ENCODE measurements around the gene TAF1B.
"Not testable (repeated sequence)": the region's sequence is repeated elsewhere in the genome, so short reads cannot be mapped to it uniquely, and the experiment has no call there.

The TAF1B gene

DNA sequence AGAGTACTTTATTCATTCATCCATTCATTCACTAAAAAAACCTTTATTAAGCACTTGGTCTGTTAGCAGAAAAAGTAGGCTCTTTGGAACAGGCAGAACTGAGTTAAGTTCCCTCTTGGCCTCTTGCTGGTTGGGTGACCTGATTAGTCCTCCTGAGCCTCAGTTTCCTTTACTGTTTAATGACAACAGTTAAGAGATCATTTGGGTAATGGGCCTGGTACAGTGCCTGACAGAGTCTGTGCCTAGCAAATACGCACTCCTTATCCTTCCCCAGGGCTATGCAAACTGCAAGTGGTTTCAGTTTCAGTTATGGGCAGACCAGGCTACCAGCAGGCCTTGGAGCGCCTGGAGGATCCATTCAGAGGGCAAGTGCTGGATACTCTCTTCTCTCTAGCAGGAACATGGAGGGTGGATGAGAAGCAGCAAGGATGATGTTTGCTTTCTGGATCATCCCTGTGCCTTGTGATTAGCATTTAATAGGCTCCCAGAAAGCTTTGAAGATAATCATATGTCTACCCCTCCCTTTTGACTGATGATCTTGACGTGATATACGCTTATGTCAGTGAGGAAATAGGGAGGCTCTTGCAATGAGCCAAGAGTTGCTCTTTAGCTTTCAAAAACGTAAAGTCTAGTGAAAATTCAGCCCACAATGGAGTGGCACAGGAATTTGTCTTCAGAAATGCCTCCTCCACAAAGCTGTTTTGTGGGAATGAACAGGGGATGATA lies 12.4 kb upstream of the TAF1B start:
- DNase-seq (ENCODE audit: low read depth, low spot score), result no peak

DNA sequence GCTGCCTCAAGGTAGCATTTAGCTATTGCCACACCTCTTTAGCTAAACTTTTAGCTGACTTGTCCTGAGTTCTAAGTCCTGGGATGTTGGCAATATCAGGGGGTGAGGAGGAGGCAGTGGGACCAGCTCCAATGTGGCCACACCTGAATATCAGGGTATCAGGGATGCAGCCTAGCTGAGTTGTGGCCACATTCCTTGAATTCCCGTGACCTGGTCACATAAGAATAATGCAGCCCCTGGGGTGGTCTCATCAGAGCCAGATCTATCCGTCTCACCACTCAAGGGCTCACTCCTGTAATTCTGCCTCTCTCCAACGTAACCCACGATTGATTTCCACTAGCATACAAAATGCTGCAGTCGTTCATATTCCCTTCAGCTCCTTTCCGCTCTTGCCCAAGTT lies 11.6 kb upstream of the TAF1B start:
- DNase-seq (ENCODE audit: low read depth, low spot score), result no peak

DNA sequence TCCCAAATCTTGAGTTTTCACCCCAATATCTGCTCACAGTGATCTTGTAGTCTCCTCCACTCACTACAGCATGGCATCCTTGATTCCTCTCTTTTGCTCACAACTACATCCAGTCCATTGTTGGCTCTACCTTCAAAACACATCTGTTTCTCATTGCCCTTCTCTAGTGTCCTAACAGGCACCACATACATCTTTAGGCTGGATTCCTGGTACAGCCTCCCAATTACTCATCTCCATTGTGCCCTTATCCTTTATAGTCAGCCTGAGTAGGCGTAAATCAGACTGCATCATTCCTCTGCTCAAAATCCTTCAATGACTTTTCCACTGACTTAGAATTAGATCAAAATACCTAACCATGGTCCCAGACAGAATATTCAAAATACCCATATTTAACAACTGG lies 10.7 kb upstream of the TAF1B start:
- no peak for DNase-seq (ENCODE audit: low read depth, low spot score)

DNA sequence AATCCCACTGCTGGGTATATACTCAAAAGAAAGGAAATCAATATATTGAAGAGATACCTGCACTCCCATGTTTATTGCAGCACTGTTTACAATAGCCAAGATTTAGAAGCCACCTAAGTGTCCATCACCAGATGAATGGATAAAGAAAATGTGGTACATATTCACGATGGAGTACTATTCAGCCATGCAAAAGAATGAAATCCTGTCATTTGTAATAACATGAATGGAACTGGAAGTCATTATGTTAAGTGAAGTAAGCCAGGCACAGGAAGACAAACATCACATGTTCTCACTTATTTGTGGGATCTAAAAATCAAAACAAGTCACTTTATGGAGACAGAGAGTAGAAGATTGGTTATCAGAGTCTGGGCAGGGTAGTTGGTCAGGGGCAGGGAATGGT lies 8.2 kb upstream of the TAF1B start:
- not testable (repeated sequence) for DNase-seq (ENCODE audit: low read depth, low spot score)

DNA sequence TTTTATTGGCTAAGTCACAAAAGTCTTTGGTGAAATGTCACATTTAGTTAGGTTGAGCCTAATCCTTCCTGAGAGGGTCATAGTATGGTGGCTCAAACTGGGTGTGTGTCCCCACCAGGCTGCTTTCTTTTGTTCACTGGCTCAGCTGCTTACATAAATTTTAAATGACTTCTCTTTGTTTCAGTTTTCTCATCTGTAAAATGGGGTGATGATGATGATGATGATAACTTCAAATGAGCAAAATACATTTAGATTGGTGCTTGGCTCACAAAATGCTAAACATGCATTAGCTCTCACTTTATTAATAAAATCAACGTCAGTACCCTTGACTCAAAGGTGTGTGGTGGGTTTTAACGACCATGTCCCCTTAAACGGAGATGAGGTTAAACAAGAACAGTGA lies 7.2 kb upstream of the TAF1B start:
- no peak for DNase-seq (ENCODE audit: low read depth, low spot score)

DNA sequence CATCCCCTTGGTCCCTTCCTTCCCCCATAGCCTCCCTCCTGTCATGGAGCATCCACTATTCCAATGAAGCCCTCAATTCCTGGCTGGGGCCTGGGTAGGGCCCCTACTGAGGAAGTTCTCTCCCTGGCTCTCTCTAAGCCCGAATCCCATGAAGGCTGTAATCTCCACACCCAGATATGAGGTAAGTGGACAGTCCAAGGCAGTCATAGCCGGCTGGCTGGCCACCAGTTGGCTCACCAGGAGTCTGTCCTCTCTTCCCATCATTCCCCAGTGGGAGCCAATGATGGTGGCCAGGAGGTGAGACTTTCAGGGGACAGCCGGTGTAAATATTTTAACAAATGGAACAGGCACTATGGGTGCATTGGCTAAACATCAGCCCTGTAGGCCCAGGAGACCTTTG lies 6.8 kb upstream of the TAF1B start:
- no peak for DNase-seq (ENCODE audit: low read depth, low spot score)

DNA sequence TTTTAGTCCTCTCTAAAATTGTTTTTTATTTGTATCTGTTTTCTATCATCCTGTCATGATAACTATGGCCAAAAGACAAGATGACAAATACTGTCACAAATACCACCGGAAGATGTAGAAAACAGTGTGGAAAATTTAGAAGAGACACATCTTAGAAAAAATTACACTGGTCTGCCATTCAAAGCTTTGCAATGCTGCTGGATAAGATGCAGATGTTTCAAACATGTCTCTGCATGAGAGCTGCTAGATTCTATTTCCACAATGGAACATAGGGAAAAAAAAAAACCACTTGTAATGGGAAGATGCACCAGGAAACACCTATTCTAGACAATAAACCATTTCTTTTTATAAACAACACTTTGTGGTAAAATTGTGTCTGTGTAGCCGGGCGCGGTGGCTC lies 5.8 kb upstream of the TAF1B start:
- no peak for DNase-seq (ENCODE audit: low read depth, low spot score)

DNA sequence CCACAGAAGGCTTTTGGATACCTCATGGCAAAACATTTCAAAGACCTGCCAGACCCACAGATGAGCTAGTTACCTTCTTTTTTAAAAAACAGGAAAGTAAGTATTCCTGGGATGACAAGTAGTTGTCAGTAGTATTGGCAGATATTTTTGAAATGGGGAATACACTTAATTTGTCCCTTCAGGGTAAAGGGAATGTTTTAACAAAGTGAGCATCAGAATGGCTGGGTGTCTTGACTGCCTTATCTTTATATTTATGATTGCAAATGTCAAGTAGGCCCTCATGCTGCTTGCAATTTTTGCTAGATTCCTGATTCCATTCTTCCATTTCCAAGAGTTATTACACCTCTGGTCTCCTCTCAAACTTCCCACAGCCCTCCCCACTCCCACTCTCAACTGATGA lies 4.9 kb upstream of the TAF1B start:
- no peak for DNase-seq (ENCODE audit: low read depth, low spot score)

DNA sequence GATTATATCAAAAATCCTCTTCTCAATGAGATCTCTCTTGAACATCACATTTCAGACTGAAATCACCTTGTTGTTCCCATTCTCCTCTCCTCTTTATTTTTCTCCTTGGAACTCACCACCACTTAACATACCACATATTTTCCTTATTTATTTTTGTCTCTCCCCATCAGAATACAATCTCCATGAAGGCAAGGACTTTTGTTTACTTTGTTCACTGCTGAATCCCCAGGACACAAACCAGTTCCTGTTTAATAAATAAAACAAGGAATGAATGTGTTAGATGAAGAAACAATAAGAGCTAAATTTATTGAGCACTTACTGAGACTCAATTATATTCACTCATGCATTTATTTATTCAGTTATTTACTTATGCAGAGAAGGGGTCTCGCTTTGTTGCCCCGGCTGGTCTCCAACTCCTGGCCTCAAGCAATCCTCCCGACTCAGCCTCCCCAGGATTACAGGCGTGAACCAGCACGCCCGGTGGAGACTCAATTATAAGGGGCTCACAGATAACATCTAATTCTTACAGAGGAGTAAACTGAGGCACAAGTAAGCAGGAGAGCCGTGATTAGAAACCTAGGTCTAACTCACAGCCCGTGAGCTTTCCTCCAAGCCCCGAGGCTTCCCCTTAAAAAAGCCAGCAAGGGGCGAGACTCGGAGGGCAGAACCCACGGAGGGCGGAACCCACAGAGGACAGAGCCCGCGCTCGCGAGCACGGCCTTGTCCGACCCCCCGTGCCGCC lies 616 bp upstream of the TAF1B start:
- DNase-seq (ENCODE audit: low read depth, low spot score), result no peak

DNA sequence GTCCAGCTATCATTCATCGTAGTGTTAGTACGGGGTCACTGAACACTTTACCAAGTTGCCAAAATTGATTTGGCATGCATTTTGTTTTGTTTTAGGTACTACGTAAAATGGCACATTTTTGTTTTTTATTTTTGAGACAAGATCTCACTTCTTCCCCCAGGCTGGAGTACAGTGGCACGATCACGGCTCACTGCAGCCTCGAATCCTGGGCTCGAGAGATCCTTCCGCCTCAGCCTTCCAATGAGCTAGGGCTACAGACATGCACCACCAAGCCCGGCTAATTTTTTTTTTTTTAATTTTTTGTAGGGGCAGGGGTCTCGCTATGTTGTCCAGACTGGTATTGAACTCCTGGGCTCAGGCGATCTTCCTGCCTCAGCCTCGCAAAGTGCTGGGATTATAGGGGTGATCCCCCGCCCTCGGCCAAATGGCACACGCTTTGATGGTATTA lies 786 bp downstream of the TAF1B start:
- no peak for DNase-seq (ENCODE audit: low read depth, low spot score)

DNA sequence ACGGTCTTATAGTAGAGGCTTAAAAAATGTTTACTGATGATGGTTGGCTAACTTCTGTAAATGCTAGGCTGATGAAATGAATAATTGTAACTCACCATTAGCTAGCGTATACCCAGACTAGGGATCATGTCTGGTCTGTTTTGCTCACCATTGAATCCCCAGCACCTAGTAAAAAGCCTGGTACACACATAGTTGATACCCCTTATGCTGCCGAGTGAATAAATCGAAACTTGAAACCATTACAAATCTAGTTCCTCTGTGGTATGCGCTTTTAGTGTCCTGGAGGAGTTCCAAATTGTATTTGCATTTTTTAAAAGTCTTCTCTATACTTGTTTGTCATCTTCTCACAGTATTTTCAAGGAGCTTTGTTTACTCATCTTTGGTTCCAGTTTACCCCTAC lies 1.3 kb downstream of the TAF1B start:
- no peak for DNase-seq (ENCODE audit: low read depth, low spot score)

DNA sequence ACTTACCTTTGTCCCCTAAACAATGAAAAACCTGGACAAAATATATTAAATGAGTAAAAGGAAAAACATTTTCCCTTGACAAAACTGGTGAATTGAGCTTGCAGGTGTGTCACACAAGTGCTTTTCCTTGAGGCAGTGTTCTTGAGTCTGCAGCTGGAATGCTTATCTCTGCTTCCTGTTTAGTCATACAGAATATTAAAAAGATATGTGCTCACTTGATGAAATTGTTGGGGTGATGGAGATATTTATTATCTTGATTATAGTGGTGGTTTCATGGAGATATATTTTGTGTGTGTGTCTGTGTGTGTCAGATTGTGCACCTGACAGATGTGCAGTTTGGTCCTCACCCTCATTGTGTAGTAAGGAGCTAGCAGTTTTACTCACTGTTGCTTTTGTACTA lies 3.3 kb downstream of the TAF1B start:
- DNase-seq (ENCODE audit: low read depth, low spot score), result no peak

DNA sequence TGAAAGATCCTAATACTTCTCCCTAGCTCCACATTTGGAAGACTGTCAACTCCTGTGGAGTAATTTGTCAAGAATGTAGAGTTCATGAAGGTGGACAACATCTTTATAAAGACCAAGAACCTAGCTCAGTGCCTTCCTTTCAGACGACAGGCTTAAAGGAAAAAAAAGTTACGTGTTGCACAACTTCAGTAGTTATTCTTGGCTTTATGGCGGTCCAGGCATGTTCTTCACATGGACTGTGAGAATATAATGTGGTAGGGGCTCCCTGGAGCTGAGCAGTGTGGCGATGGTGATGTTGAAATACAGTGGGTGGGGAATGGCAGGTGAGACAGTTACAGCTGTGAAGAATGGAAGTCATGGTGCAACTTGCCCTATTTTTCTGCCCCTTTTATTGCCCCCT lies 3.9 kb downstream of the TAF1B start:
- no peak for DNase-seq (ENCODE audit: low read depth, low spot score)

DNA sequence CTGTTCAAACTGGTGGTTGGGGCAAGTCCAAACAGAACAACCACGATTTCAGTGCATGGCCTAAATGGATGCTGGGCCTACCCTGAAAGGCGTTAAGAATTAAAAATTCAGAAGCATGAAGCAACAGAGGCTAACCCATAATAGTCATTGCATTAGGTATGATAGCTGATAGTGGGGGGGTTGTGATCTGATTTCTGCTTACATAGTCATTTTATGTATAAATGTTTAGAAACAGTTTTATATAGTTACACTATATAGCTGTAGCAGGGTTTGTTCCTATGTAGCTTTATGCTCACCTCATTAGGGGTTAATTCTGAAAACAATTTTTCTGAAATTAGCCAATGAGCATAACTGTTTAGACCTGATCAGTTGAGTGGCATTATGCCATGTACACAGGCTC lies 9.6 kb downstream of the TAF1B start:
- DNase-seq (ENCODE audit: low read depth, low spot score), result no peak

DNA sequence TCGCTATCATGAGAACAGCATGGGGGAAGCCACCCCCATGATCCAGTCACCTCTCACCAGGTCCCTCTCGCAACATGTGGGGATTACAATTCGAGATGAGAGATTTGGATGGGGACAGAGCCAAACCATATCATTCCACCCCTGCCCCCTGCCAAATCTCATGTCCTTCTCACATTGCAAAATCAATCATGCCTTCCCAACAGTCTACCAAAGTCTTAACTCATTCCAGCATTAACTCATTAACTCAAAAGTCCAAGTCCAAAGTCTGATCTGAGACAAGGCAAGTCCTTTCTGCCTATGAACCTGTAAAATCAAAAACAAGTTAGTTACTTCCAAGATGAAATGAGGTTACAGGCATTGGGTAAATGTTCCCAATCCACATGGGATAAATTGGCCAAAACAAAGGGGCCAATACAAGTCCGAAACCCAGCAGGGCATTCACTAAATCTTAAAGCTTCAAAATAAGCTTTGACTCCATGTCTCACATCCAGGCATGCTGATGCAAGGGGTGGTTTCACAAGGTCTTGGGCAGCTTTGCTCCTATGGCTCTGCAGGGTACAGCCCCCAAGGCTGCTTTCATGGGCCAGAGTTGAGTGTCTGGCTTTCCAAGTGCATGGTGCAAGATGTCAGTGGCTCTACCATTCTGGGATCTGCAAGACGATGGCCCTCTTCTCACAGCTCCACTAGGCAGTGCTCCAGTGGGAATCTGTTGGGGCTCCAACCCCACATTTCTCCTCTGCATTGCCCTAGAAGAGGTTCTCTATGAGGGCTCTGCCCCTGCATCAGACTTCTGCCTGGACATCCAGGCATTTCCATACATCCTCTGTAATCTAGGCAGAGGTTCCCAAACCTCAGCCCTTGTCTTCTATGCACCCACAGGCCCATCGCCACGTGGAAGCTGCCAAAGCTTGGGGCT lies 14.8 kb downstream of the TAF1B start:
- DNase-seq (ENCODE audit: low read depth, low spot score), result no peak

DNA sequence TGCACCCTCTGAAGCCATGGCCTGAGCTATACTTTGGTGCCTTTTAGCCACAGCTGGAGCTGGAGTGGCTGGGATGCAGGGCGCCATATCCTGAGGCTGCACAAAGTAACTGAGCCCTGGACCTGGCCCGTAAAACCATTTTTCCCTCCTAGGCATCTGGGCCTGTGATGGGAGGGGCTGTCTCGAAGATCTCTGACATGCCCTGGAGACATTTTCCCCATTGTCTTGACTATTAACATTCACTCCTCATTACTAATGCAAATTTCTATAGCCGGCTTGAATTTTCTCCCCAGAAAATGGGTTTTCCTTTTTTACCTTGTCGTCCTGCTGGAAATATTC lies 15.4 kb downstream of the TAF1B start:
- no peak for DNase-seq (ENCODE audit: low read depth, low spot score)

DNA sequence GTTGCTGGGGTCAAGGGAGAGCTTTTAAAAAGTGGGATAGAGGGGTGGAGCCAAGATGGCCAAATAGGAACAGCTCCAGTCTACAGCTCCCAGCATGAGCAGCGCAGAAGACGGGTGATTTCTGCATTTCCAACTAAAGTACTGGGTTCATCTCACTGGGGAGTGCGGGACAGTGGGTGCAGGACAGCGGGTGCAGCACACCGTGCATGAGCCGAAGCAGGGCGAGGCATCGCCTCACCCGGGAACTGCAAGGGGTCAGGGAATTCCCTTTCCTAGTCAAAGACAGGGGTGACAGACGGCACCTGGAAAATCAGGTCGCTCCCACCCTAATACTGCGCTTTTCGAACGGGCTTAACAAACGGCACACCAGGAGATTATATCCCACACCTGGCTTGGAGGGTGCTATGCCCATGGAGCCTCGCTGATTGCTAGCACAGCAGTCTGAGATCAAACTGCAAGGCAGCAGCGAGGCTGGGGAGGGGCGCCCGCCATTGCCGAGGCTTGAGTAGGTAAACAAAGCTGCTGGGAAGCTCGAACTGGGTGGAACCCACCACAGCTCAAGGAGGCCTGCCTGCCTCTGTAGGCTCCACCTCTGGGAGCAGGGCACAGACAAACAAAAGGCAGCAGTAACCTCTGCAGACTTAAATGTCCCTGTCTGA lies 17.8 kb downstream of the TAF1B start:
- DNase-seq (ENCODE audit: low read depth, low spot score), result not testable (repeated sequence)

DNA sequence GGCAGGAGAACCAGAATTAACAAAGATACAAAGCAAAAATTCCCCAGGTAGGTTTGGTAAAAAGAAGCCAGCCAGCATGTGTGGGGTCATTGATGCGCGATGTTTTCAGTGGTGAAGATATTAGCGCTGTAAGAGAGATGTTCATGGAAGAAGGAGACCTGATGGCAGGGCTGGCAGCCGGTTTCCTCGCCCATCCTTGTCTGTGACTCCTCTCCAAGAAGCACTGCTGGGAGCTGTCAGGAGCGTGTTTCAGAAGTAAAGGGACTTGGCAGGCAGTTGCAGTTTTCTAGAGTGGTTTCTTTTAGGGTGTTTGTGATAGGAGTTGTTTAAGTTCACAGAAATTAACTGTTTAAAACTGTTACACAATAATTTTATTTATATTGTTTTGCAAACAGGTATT lies 24.6 kb downstream of the TAF1B start:
- DNase-seq (ENCODE audit: low read depth, low spot score), result no peak

DNA sequence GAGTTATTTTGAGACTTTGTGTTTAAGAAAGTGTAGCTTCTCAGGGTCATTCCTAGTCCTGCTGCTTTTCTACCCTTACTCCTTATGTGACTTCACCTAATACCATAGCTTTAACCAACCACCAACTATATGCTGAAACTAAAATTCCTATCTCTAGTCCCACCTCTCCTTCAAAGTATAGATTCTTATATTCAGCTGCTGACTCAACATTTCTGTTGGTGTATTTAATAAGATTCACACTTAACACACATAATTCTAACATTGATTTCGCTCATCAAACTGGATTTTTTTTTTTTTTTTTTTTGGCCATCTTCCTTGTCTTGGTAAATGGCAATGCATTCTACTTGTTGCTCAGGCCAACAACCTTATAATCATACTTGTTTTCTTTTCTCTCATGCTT lies 30.1 kb downstream of the TAF1B start:
- DNase-seq (ENCODE audit: low read depth, low spot score), result no peak

DNA sequence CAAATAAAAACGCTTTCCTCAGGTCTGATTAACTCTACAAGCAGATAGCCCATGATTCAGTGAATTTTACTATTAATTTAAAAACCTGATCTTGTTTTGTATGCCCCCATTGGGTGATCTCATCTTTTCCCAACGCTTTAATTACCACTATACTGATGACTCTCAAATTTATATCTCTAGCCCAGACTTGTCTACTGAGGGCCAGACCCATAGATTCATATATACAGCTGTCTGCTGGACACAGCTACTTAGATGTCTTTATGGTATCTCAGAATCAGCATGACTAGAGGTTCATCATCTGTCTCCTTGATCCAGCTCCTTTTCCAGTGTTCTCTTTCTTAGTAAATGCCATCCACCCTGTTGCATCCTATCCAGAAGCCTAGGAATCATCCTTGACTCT lies 33.8 kb downstream of the TAF1B start:
- DNase-seq (ENCODE audit: low read depth, low spot score), result no peak

DNA sequence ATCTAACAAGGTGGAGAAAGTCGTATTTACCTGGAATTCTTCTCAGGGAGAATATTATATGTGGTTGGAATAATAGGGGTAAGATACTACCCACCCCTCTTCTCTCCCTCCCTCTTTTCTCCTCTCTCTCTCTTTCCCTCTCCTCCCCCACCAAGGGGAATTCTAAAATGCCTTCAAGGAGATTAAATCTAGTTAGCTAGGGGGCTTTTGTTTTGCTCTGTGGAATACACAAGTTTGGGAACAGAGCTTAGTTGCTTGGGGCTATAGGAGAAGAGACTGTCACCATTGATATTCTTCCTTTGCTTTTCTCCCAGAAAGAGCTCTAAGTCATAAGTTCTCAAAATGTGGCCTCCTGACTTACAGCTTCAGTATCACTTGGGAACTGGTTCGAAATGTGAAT lies 34.5 kb downstream of the TAF1B start:
- no peak for DNase-seq (ENCODE audit: low read depth, low spot score)

Data from activated naive CD8-positive, alpha-beta T cell treated with anti-CD3 and anti-CD28 coated beads, Interleukin-2, amount 50 U/mL, for 16 hours (primary cell).